Measurements from ENCODE around the gene LYZ.

The LYZ gene

DNA sequence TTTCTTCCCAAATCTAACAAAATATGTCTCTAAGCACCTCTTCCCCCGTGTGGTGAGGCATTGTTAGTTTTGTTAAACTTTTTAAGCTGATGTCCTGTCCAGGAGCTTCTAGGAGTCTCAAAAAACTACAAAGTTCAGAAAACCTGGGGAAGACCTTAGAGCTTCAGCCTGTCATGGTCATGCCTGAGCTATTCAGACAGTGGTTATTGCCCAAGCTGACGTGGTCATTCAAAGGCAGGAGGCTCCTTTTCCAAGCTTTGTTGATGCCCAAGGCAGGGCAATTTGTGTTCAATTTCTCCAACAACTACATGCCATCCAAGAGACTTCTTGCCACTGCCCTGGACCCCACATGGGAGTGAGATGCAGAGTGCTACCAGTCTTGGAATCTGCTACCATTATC lies 5.8 kb upstream of the LYZ start:
- Histone ChIP-seq H3K4me2 (ENCODE audit: low read length) (no peak overlapping the region), H3K36me3 (ENCODE audit: insufficient read depth, low read length) (no peaks in the 10 kb centered on the region), H3F3A (ENCODE audit: insufficient read depth, low read length) (no peaks in the 10 kb centered on the region), H4K20me1 (ENCODE audit: insufficient read depth, low read length) (no peaks in the 10 kb centered on the region), H3K79me2 (ENCODE audit: insufficient read depth, low read length) (no peaks in the 10 kb centered on the region), H3K27me3 (ENCODE audit: insufficient read depth, low read length) (no peaks in the 10 kb centered on the region), H3K9ac (ENCODE audit: low read length) (no peak overlapping the region), H3K9me3 (ENCODE audit: low read length) (no peaks in the 10 kb centered on the region), H3K4me1 (ENCODE audit: insufficient read depth, low read length, severe bottlenecking) (peaks cover 10% of the 10 kb centered on the region), H3K27ac (ENCODE audit: low read depth, low read length, poor library complexity, severe bottlenecking) (no peak overlapping the region), H2AFZ (ENCODE audit: low read length) (no peak overlapping the region), H3K9me2 (ENCODE audit: low read depth, low read length) (no peaks in the 10 kb centered on the region), H3K4me3 (ENCODE audit: low read depth, low read length, poor library complexity, severe bottlenecking) (no peak overlapping the region)
- TF ChIP-seq EZH2 (IDR thresholded peaks at IDR 0.05; ENCODE audit: borderline replicate concordance, low read length) = no peak
- TF ChIP-seq CTCF (IDR thresholded peaks at IDR 0.05; ENCODE audit: low read length) = no peak

DNA sequence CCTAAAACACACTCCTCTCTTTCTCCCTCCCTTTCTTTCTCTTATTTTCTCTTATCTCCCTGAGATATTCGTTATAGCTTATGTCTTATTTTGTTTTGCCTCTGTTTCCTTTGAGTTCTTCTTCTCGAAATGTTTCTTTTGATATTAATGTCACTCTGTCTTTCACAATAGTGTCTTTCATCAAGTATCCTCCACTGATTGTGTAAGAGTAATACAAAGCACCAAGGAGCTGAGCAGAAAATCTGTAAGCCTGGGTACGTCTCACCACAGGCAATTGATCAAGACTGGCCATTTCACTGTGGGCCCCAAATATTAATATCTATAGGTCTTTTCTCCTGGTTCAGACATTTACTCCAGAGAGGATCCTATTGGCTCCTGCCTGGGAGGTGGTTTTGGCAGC lies 4.8 kb upstream of the LYZ start:
- Histone ChIP-seq H3K27ac (ENCODE audit: low read depth, low read length, poor library complexity, severe bottlenecking) (no peak overlapping the region), H3K4me2 (ENCODE audit: low read length) (no peak overlapping the region), H3K27me3 (ENCODE audit: insufficient read depth, low read length) (no peaks in the 10 kb centered on the region), H3K9ac (ENCODE audit: low read length) (no peak overlapping the region), H3K4me3 (ENCODE audit: low read depth, low read length, poor library complexity, severe bottlenecking) (no peak overlapping the region), H3K9me2 (ENCODE audit: low read depth, low read length) (no peaks in the 10 kb centered on the region), H4K20me1 (ENCODE audit: insufficient read depth, low read length) (no peaks in the 10 kb centered on the region), H3F3A (ENCODE audit: insufficient read depth, low read length) (no peaks in the 10 kb centered on the region), H3K4me1 (ENCODE audit: insufficient read depth, low read length, severe bottlenecking) (peaks cover under 1% of the 10 kb centered on the region), H3K79me2 (ENCODE audit: insufficient read depth, low read length) (no peaks in the 10 kb centered on the region), H3K9me3 (ENCODE audit: low read length) (no peaks in the 10 kb centered on the region), H3K36me3 (ENCODE audit: insufficient read depth, low read length) (no peaks in the 10 kb centered on the region), H2AFZ (ENCODE audit: low read length) (no peak overlapping the region)
- TF ChIP-seq CTCF (IDR thresholded peaks at IDR 0.05; ENCODE audit: low read length) (no peak), EZH2 (IDR thresholded peaks at IDR 0.05; ENCODE audit: borderline replicate concordance, low read length) (no peak)

GRCh38 chr12:69343885-69344612 lies 4.1 kb upstream of the LYZ start:
- Histone ChIP-seq H3K36me3 (ENCODE audit: insufficient read depth, low read length) (no peaks in the 10 kb centered on the region), H4K20me1 (ENCODE audit: insufficient read depth, low read length) (no peaks in the 10 kb centered on the region), H3K4me1 (ENCODE audit: insufficient read depth, low read length, severe bottlenecking) (no peaks in the 10 kb centered on the region), H3K79me2 (ENCODE audit: insufficient read depth, low read length) (no peaks in the 10 kb centered on the region), H3K4me2 (ENCODE audit: low read length) (no peak overlapping the region), H3K27me3 (ENCODE audit: insufficient read depth, low read length) (no peaks in the 10 kb centered on the region), H3K27ac (ENCODE audit: low read depth, low read length, poor library complexity, severe bottlenecking) (no peak overlapping the region), H3K9me2 (ENCODE audit: low read depth, low read length) (no peaks in the 10 kb centered on the region), H3F3A (ENCODE audit: insufficient read depth, low read length) (no peaks in the 10 kb centered on the region), H3K4me3 (ENCODE audit: low read depth, low read length, poor library complexity, severe bottlenecking) (no peak overlapping the region), H3K9me3 (ENCODE audit: low read length) (no peaks in the 10 kb centered on the region), H3K9ac (ENCODE audit: low read length) (no peak overlapping the region), H2AFZ (ENCODE audit: low read length) (no peak overlapping the region)
- TF ChIP-seq CTCF (IDR thresholded peaks at IDR 0.05; ENCODE audit: low read length) (no peak), EZH2 (IDR thresholded peaks at IDR 0.05; ENCODE audit: borderline replicate concordance, low read length) (no peak)
